Activated CD4-positive, CD25-positive, alpha-beta regulatory T cell (primary cell): Measurements from ENCODE around the gene FAM72A.
"Not testable (repeated sequence)": the region's sequence is repeated elsewhere in the genome, so short reads cannot be mapped to it uniquely, and the experiment has no call there.

Experiments
- DNase-seq, 4 experiments: peaks; one replicate each; lab custom pipeline; 2025; lab: John Stamatoyannopoulos, UW

FAM72A gene

GRCh38 chr1:206215600-206216392 is 13.2 kb upstream of the FAM72A start:
- not testable (repeated sequence) for DNase-seq

GRCh38 chr1:206210802-206211201 is 8.2 kb upstream of the FAM72A start:
- DNase-seq = not testable (repeated sequence)

GRCh38 chr1:206205569-206205968 is 2.9 kb upstream of the FAM72A start:
- DNase-seq = not testable (repeated sequence)

DNA sequence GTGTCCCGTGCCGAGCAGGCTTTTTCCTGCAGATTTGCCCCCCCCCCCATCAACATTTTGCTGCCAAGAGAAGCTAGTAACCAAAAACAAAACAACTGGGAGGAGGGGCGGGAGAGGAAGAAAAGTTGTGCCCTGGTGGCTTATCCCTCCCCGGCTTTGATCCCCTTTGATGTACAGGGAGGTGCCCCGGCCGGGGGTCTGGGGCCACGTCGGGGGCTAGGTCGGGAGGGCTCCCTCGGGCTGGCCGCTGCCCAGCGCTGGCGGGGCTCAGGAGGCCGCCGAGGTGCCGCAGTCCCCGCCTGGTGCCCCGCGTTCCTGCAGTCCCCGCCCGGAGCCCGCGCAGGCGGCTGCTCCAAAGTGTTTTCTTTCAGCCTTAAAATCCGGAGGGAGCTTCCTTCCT is 2.2 kb upstream of the FAM72A start:
- DNase-seq = not testable (repeated sequence)

DNA sequence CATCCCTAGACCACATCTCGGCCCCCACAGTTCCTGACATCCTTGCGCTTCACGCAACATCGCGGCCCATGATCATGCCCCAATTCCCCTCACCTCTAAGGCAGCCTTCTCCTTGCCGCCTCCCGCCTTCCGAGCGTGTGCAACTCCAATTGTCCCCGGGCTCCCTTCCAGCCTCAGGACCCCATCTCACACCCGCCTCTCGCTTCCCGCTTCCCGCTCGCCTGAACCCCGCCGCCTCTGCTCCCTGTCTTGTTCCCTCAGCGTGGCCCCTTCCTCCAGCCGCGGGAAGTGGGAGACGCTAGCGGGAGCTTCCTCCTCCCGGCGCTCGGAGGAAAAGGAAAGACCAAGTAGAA is 1.5 kb upstream of the FAM72A start:
- DNase-seq = not testable (repeated sequence)

- DNase-seq = peak; percentile 2 to 8 (median 6)
These were observed 922 bp upstream of the FAM72A start, which contains the start of gene SRGAP2 for GRCh38 chr1:206203364-206204158. TSS of gene SRGAP2 (plus strand) at chr1:206203541. CDS start at chr1:206205971, 2,430 bp downstream.

DNA sequence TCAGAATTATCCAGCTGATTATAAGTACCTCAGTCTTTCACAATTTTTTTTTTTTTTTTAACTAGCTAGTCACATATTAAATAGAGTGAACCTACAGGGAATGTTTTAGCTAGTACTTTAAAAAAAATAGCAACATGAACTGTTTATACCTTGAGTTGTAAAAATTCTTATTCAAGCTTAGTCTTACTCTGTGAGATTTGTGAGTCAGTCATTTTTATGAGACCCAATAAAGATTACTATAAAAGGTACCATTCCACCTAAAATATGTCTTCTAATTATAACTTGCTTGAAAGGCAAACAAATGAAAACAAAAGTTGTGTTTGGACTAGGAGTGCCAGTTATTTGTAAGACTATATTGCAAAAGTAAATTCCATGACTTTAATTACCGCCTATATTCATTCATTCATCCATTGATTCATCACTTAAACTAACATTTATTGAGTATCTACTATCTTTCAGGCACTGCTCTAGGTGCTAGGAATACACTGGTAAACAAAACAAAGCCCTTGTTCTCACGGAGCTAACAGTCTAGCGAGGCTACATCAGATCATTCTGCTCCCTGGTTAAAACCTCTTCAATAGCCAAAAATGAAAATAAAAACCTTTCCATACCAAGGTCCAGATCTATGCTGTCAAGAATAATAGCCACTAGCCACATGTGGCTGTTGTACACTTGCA is 5.8 kb downstream of the FAM72A start:
- not testable (repeated sequence) for DNase-seq

GRCh38 chr1:206195182-206195581 is 7.5 kb downstream of the FAM72A start:
- not testable (repeated sequence) for DNase-seq

GRCh38 chr1:206186826-206187225 is 15.8 kb downstream of the FAM72A start:
- not testable (repeated sequence) for DNase-seq

- DNase-seq = not testable (repeated sequence)
These were observed 16.9 kb downstream of the FAM72A start for GRCh38 chr1:206185778-206186177.

DNA sequence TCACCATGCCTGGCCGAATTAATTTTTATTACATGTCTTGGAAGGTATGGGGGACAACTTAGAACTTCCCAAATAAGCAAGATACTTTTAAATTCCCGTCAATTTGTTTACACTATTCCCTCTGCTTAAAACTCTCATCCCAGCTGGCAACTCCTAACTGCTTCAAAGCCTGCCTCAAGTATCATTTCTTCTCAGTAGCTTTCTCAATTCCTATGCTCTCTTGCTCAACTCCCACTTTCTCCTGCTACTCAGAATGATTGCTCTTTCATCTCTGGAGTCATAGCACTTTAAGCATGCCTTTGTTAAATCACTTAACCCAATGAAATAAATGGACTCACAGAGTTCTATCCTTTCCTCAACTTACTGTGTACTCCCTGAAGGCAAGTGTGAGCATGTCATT is 18.9 kb downstream of the FAM72A start:
- DNase-seq = not testable (repeated sequence)

GRCh38 chr1:206182368-206183317 is 20.0 kb downstream of the FAM72A start:
- not testable (repeated sequence) for DNase-seq

DNA sequence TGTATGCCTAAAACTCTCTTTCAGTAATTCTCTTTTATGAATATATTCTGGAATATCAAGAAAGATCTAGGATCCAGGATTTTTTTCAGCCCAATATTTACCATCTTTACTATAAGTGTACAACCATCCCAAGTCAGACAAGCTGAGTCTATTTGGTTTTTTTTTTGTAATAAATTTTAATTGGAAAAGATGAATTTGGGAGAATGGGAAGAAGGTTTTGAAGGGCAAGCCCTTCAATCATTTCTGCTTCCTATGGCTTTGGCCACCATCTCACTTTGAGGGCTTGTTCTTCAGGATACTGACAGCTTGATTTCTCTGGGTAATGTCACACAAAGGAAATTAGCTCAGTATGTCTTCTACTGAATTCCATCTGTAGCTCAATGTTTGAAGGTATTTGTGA is 23.0 kb downstream of the FAM72A start:
- not testable (repeated sequence) for DNase-seq

- DNase-seq = not testable (repeated sequence)
These were observed 24.3 kb downstream of the FAM72A start for GRCh38 chr1:206178061-206178989.

- DNase-seq = not testable (repeated sequence)
These were observed 26.5 kb downstream of the FAM72A start for GRCh38 chr1:206176114-206176502.

DNA sequence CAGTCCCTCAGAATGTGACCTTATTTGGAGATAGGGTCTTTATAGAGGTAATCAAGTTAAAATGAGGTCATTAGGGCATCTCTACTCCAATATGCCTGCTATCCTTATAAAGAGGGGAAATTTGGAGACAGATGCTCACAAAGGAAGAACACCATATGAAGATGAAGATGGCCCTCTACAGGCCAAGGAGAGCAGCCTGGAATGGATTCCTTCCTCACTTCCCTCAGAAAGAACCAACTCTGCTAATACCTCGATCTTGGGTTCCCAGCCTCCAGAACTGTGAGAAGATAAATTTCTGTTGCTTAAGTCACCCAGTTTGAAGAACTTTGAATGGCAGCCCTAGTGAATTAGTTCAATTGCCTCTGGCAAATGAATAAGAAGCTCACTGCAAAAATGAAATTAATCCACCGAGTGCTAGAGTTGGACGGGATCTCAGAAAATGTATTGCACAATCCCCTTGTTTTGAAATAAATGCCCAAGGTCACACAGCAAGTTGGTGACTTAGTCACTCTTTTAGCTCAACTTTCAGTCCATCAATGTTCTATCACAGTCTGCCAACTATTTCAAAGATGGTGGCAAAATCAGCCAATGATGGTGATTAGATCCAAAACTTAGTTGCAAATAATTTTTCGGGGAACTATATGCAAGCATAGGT is 27.1 kb downstream of the FAM72A start:
- DNase-seq = not testable (repeated sequence)

- DNase-seq = not testable (repeated sequence)
These were observed 28.3 kb downstream of the FAM72A start for GRCh38 chr1:206174182-206174868.

GRCh38 chr1:206173110-206173719 is 29.4 kb downstream of the FAM72A start:
- not testable (repeated sequence) for DNase-seq
